ENCODE results near the gene MPZL2. TPM values are rescaled to one million over a fixed set of nuclear protein-coding genes. Genes with fewer than 3 reads are reported as not detected.
A peak's percentile ranks its signal among the peaks of the same experiment; 100 is the strongest.

Gene MPZL2
- total and polyA plus RNA-seq, 9 of the 15 experiments (the other 6 are each of a cell fraction or from before 2014, with no cell fraction given): 0.09 to 0.28 (median 0.18) TPM; not detected in 2

GRCh38 chr11:118240999-118241763 lies 22.9 kb downstream of the MPZL2 start (continued):
- TF ChIP-seq ZBTB2 (IDR thresholded peaks at IDR 0.05) (peak; percentile 75; the same call in 1 of the 2 replicates), SMAD3 (CRISPR knock-in tag; conservative IDR thresholded peaks at IDR 0.05) (peak; percentile 86; the same call in 1 of the 2 replicates), BRF2 (IDR thresholded peaks at IDR 0.05; ENCODE audit: borderline replicate concordance, insufficient read depth, insufficient read length) (no peak), SIX5 (IDR thresholded peaks at IDR 0.05; ENCODE audit: borderline replicate concordance in 1 of 2, insufficient read depth in 1 of 2, low read depth in 1 of 2, low read length in 2 of 2) (no peak), ZNF431 (CRISPR knock-in tag; IDR thresholded peaks at IDR 0.05) (no peak), PYGO2 (tag; IDR thresholded peaks at IDR 0.05) (peak; percentile 85), MED1 (CRISPR knock-in tag; IDR thresholded peaks at IDR 0.05; ENCODE audit: borderline replicate concordance) (no peak), HMG20A (CRISPR knock-in tag; conservative IDR thresholded peaks at IDR 0.05) (0 out of 2 replicates have a peak, but pooled peaks have one; percentile 23), JUN (IDR thresholded peaks at IDR 0.05; ENCODE audit: borderline replicate concordance, low read depth, low read length) (peak; percentile 88), JUN (CRISPR knock-in tag; IDR thresholded peaks at IDR 0.05; ENCODE audit: borderline replicate concordance) (no peak), HMBOX1 (IDR thresholded peaks at IDR 0.05) (no peak), SMAD2 (IDR thresholded peaks at IDR 0.05; ENCODE audit: low read depth, low read length) (no peak), NCOA6 (IDR thresholded peaks at IDR 0.05) (no peak), KHSRP (IDR thresholded peaks at IDR 0.05) (peak; percentile 57; the same call in 1 of the 2 replicates), CEBPG (CRISPR knock-in tag; IDR thresholded peaks at IDR 0.05) (no peak), CEBPG (tag; conservative IDR thresholded peaks at IDR 0.05 in 1 of 2, IDR thresholded peaks at IDR 0.05 in 1 of 2) (peak; percentile 54 to 88; a peak in 3 of 4 replicates), KDM2B (CRISPR knock-in tag; IDR thresholded peaks at IDR 0.05) (no peak), ZBTB12 (CRISPR knock-in tag; IDR thresholded peaks at IDR 0.05) (peak; percentile 3; the same call in 1 of the 2 replicates), ZBTB43 (CRISPR knock-in tag; IDR thresholded peaks at IDR 0.05) (0 out of 2 replicates have a peak, but pooled peaks have one; percentile 25), MAFG (tag; conservative IDR thresholded peaks at IDR 0.05) (peak; percentile 17; the same call in 1 of the 2 replicates), TCF7L2 (IDR thresholded peaks at IDR 0.05; ENCODE audit: low read depth, low read length) (peak; percentile 71; the same call in 1 of the 2 replicates), LCOR (CRISPR knock-in tag; IDR thresholded peaks at IDR 0.05) (peak; percentile 97), ZNF830 (CRISPR knock-in tag; IDR thresholded peaks at IDR 0.05) (no peak)

All from K562 (cell line).